Erythroblast (primary cell): Measurements from ENCODE around the gene ASIC5.

ENCODE experiments used
- GATA1 ChIP-seq: IDR thresholded peaks from 2 replicates; pipeline ENCODE4 v1.6.1; 2011; ENCODE audit warnings: low read depth, mild to moderate bottlenecking, control low read depth, low read length, moderate library complexity
- POLR2A ChIP-seq: IDR thresholded peaks from 2 replicates; pipeline ENCODE4 v1.6.1; 2011; ENCODE audit warnings: mild to moderate bottlenecking, low read length

- TF ChIP-seq POLR2A, result no peak
- no peak for TF ChIP-seq GATA1
Observed at GRCh38 chr4:155887045-155887444, 21.0 kb upstream of the ASIC5 start.
